ENCODE results near the gene WBP2. TPM values are rescaled to one million over a fixed set of nuclear protein-coding genes. Genes with fewer than 3 reads are reported as not detected.
A peak's percentile ranks its signal among the peaks of the same experiment; 100 is the strongest.

The WBP2 gene
- total and polyA plus RNA-seq, 9 of the 15 experiments (the other 6 are each of a cell fraction or from before 2014, with no cell fraction given): 2.2 to 74.3 (median 20.0) TPM

GRCh38 chr17:75815399-75815798 lies 39.7 kb downstream of the WBP2 start:
- no peaks in the 10 kb centered on the region for H3K27me3 ChIP-seq (ENCODE audit: control insufficient read depth in 2 of 2, insufficient read depth in 2 of 2, low read length in 2 of 2)
- intact Hi-C loops (cut with micrococcal nuclease) (no loop called here), in situ Hi-C loops (cut with MboI) (no loop called here)
- TF ChIP-seq ZBTB17 (CRISPR knock-in tag; IDR thresholded peaks at IDR 0.05) (peak; percentile 86; the same call in 1 of the 2 replicates), ZNF23 (CRISPR knock-in tag; IDR thresholded peaks at IDR 0.05) (peak; percentile 69; the same call in 1 of the 2 replicates), ETV5 (CRISPR knock-in tag; IDR thresholded peaks at IDR 0.05; ENCODE audit: low read depth) (no peak)
- H2AFZ ChIP-seq (ENCODE audit: low read depth, low read length): no peak overlapping the region
- H3K4me2 ChIP-seq (ENCODE audit: insufficient read depth, low read length): no peak overlapping the region
- ChIA-PET CTCF (ENCODE audit: low intra/inter-chr PET ratio) (no interaction called here), POLR2A (interaction anchor here (0.7 to 2.8 kb wide), 11 partner anchors 10 to 140 kb away, joined by 3 to 34 read pairs (median 5); no protein-coding TSS in a partner anchor)
- FAIRE-seq (no peak), ATAC-seq (no peak), DNase-seq (ENCODE audit: extremely low read depth in 1 of 4, low spot score in 3 of 4) (no peak)
- H3K9me3 ChIP-seq (replicated peaks; ENCODE audit: control insufficient read depth, insufficient read depth, low read depth, low read length): no peaks in the 10 kb centered on the region
- no peaks in the 10 kb centered on the region for H3K79me2 ChIP-seq (ENCODE audit: control insufficient read depth, insufficient read depth, low read length)
- 86% methylated on average over 3 of the region's 3 CpGs for WGBS (ENCODE audit: insufficient coverage, low coverage, missing lambda C conversion rate)
- H3K9ac ChIP-seq (ENCODE audit: insufficient read depth in 1 of 2, low read depth in 2 of 2, low read length in 2 of 2): peak overlapping the region in 1 of 2 experiments; percentile 60; a peak in 1 of 4 replicates
- peaks cover 3% of the 10 kb centered on the region for H3K9me1 ChIP-seq (ENCODE audit: control insufficient read depth, insufficient read depth, low read length)
- H3K4me1 ChIP-seq (replicated peaks in 1 of 2; ENCODE audit: control insufficient read depth in 2 of 2, insufficient read depth in 2 of 2, low read length in 2 of 2): peaks cover 0 to 21% of the 10 kb centered on the region in 2 experiments; a peak in 1 of 5 replicates
- no TSS peak for BruUV-seq (replicated peaks)
- peaks cover 75% of the 10 kb centered on the region; the same call in 2 of the 3 replicates for H3K36me3 ChIP-seq (ENCODE audit: control insufficient read depth, insufficient read depth, low read length)
- H3K4me3 ChIP-seq: no peak overlapping the region
- H3K27ac ChIP-seq (ENCODE audit: extremely low read depth, low read depth, low read length): no peak overlapping the region
- H4K20me1 ChIP-seq (replicated peaks; ENCODE audit: control insufficient read depth, insufficient read depth, low read length): no peaks in the 10 kb centered on the region

GRCh38 chr17:75814900-75815373 lies 40.2 kb downstream of the WBP2 start:
- Histone ChIP-seq H3K4me1 (replicated peaks in 1 of 2; ENCODE audit: control insufficient read depth in 2 of 2, insufficient read depth in 2 of 2, low read length in 2 of 2) (peaks cover 0 to 21% of the 10 kb centered on the region in 2 experiments; a peak in 2 of 5 replicates), H2AFZ (ENCODE audit: low read depth, low read length) (no peak overlapping the region), H3K4me2 (ENCODE audit: insufficient read depth, low read length) (no peak overlapping the region), H3K79me2 (ENCODE audit: control insufficient read depth, insufficient read depth, low read length) (no peaks in the 10 kb centered on the region), H3K9me3 (replicated peaks; ENCODE audit: control insufficient read depth, insufficient read depth, low read depth, low read length) (no peaks in the 10 kb centered on the region), H3K27ac (ENCODE audit: extremely low read depth, low read depth, low read length) (no peak overlapping the region), H3K36me3 (ENCODE audit: control insufficient read depth, insufficient read depth, low read length) (peaks cover 74% of the 10 kb centered on the region; the same call in 2 of the 3 replicates), H3K4me3 (no peak overlapping the region), H3K27me3 (ENCODE audit: control insufficient read depth in 2 of 2, insufficient read depth in 2 of 2, low read length in 2 of 2) (no peaks in the 10 kb centered on the region), H3K9ac (ENCODE audit: insufficient read depth in 1 of 2, low read depth in 2 of 2, low read length in 2 of 2) (peak overlapping the region in 1 of 2 experiments; percentile 60; a peak in 1 of 4 replicates), H4K20me1 (replicated peaks; ENCODE audit: control insufficient read depth, insufficient read depth, low read length) (no peaks in the 10 kb centered on the region), H3K9me1 (ENCODE audit: control insufficient read depth, insufficient read depth, low read length) (peaks cover 3% of the 10 kb centered on the region)
- POLR2A ChIA-PET: interaction anchor here (0.7 to 2.8 kb wide), 11 partner anchors 10 to 140 kb away, joined by 3 to 34 read pairs (median 5); no protein-coding TSS in a partner anchor
- FAIRE-seq (no peak), ATAC-seq (no peak), DNase-seq (ENCODE audit: extremely low read depth in 1 of 4, low spot score in 3 of 4) (no peak)
- WGBS (ENCODE audit: insufficient coverage, low coverage, missing lambda C conversion rate): 88% methylated on average over 6 of the region's 13 CpGs
- TF ChIP-seq POLR2G (IDR thresholded peaks at IDR 0.05; ENCODE audit: low read depth, low read length): 0 out of 2 replicates have a peak, but pooled peaks have one; percentile 22
- no peak for TF ChIP-seq GABPA (tag; conservative IDR thresholded peaks at IDR 0.05; ENCODE audit: low read depth)
- BruUV-seq (replicated peaks): no TSS peak
- CTCF ChIA-PET (ENCODE audit: low intra/inter-chr PET ratio): no interaction called here
- intact Hi-C loops (cut with micrococcal nuclease): no loop called here
- in situ Hi-C loops (cut with MboI): no loop called here

Measured in K562 (cell line).